ENCODE data around the gene SPIB.
"Not testable (repeated sequence)": the region's sequence is repeated elsewhere in the genome, so short reads cannot be mapped to it uniquely, and the experiment has no call there.

Gene SPIB

DNA sequence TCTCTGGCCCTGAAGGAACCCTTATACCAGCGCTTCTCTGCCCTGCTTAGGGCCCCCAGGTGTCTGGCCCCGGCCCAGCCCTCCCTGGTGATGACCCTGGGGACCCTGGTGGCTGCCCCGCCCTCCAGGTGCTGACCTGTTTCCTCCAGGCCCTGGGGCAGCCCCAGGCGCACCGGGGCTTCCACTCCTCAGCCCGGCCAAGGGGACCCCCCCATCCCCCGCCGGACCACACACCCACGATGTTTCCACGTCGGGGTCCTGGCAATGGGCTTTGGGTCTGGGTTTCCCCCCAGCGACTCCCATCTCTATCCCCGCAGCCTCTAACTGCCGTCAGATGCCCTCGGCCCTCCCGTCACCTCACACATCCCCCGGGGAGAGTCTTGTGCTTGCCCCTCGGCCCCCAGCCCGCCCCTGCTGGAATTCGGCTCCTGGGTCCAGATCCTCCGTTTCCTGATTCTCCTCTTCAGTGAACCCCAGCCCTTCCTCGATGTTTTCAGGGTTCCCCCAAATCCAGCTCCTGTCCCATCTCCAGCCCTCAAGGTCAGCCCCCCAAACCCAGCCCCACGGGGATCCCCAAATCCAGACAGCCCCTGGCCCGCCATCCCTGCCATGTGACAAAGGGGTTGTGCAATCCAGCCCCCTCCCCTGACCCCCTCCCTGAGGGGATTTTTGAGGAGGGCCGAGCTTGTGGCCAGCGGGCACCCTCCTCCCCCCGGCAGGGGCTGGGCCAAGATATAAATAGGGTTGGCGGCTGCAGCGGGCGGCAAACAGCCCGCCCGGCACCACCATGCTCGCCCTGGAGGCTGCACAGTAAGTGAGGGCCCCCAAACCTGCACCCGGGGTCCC, at the start of gene SPIB:
TSS of gene SPIB (plus strand) at position 763 of the 846 bp plus-strand sequence. CDS start at position 788, 25 bp downstream.
- no peak for DNase-seq (ENCODE audit: low read depth)

DNA sequence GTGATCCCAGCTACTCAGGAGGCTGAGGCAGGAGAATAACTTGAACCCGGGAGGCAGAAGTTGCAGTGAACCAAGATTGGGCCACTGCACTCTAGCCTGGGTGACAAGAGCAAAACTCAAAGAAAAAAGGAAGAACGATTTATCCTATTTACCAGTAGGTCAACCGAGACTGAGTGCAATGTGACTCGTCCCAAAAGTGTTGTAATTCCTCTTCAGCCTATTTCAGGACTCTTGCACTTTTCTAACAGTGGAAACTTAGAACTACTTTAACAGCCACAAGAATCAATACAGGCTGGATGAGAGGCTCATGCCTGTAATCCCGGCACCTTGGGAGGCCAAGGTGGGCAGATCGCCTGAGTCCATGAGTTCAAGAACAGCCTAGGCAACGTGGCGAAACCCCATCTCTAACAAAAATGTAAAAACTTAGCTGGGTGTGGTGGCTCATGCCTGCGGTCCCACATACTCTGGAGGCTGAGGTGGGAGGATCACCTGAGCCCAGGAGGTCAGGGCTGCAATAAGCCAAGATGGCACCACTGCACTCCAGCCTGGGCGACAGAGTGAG, 46.7 kb upstream of the SPIB start:
- DNase-seq (ENCODE audit: low read depth), result no peak

- DNase-seq (ENCODE audit: low read depth), result peak; percentile 97
Observed at GRCh38 chr19:50376166-50377050, 42.3 kb upstream of the SPIB start, which contains the start of gene NR1H2. TSS of gene NR1H2 (plus strand) at chr19:50376457. CDS start at chr19:50377606, 1,149 bp downstream.

DNA sequence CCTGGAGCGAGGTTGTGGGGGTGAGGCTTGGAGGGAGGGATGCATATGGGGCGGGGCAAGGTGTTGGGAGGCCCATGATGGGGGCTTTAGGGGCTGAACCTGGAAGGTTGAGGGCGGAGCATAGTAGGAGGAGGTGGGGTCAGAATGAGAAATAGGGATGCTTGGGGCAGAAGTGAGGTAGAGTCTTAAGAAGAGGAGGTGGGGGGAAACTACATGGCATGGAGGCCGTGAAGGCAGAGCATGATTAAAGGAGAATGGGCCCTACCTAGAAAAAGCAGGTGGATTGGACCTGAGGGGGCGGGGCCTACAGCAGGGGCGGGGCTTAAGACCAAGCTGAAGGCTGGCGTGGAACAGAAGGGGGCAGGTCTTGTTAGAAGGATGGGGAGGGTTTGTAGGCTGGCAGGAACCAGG, 41.7 kb upstream of the SPIB start:
- DNase-seq (ENCODE audit: low read depth), result no peak

DNA sequence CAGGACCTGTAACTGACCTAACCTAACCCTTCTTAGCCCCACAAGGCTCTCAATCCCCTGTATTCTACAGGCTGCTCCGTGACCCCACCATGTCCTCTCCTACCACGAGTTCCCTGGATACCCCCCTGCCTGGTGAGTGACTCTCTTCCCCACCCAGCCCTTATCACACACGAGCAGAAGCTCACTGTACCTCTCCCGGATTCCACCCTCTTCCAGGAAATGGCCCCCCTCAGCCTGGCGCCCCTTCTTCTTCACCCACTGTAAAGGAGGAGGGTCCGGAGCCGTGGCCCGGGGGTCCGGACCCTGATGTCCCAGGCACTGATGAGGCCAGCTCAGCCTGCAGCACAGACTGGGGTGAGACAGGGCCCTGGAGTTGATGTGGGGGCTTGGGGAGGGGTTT, 41.2 kb upstream of the SPIB start:
- DNase-seq (ENCODE audit: low read depth), result no peak

GRCh38 chr19:50378169-50378862, 40.4 kb upstream of the SPIB start:
- DNase-seq (ENCODE audit: low read depth), result no peak

DNA sequence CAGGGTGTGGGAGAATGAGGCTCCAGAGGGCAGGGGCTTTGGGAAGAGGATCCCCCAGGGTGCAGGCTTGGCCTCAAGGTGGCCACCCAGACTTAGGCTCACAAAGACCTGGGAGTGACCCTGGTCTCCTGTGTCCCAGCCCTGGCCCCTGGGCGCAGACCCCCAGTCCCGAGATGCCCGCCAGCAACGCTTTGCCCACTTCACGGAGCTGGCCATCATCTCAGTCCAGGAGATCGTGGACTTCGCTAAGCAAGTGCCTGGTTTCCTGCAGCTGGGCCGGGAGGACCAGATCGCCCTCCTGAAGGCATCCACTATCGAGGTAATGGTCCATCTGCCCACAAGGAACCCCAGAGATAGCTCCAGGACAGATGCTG, 39.9 kb upstream of the SPIB start:
- no peak for DNase-seq (ENCODE audit: low read depth)

- no peak for DNase-seq (ENCODE audit: low read depth)
Observed at GRCh38 chr19:50379602-50380001, 39.1 kb upstream of the SPIB start.

DNA sequence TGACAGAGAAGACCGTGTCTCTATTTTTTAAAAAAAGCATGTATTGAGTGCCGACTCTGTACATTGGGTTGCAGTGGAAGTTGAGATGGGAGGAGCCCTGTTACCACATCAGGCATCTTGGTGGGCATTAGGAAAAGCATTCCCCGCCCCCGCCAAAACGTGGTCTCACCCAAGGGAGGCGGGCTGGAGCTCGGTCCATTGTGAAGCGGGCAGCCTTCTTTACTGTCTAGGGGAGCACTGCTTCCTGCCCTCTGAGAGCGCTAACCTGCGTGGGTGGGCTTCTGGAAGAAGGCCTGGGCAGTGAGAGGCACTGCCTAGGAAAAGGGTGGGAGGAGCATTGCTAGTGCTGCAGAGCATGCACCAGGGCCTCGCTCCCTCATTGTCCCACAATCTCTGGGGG, 38.6 kb upstream of the SPIB start:
- DNase-seq (ENCODE audit: low read depth), result no peak

DNA sequence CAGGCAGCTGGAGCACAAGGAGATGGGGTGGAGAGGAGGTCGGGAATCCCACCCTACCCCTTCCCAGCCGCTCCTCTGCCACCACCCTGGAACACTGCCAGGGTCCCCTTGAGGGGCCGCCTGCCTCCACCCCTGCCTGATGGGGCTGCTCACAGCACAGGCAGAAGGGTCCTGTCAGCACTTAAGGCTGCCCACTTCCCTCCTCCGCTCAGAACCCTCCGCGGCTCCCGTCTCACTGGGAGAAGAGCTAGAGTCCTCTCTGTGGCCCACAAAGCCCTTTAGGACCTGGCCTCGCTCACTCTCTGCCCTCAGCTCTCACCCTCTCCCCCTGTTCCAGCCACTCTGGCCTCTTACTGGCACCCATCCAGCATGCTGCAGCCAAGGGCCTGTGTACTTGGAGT, 38.0 kb upstream of the SPIB start:
- DNase-seq (ENCODE audit: low read depth), result no peak

DNA sequence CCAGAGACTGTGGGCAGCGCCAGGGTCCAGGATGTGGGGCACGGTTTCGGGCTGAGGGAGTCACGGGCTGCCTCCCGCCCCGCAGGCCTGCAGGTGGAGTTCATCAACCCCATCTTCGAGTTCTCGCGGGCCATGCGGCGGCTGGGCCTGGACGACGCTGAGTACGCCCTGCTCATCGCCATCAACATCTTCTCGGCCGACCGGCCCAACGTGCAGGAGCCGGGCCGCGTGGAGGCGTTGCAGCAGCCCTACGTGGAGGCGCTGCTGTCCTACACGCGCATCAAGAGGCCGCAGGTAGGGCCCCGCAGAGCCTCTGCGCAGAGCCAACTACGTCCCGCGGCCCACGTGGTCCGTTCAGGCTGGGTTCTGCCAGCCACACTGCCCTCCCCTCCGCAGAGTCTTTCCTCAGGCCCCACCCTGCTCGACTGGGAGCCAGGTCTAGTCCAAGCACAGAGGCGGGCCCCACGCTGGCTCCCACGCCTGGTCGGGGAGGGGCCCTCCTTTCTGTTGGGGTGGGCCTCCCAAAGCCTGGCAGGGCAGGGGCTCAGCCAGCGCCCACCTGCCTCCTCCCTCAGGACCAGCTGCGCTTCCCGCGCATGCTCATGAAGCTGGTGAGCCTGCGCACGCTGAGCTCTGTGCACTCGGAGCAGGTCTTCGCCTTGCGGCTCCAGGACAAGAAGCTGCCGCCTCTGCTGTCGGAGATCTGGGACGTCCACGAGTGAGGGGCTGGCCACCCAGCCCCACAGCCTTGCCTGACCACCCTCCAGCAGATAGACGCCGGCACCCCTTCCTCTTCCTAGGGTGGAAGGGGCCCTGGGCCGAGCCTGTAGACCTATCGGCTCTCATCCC, 36.6 kb upstream of the SPIB start:
- DNase-seq (ENCODE audit: low read depth), result no peak

DNA sequence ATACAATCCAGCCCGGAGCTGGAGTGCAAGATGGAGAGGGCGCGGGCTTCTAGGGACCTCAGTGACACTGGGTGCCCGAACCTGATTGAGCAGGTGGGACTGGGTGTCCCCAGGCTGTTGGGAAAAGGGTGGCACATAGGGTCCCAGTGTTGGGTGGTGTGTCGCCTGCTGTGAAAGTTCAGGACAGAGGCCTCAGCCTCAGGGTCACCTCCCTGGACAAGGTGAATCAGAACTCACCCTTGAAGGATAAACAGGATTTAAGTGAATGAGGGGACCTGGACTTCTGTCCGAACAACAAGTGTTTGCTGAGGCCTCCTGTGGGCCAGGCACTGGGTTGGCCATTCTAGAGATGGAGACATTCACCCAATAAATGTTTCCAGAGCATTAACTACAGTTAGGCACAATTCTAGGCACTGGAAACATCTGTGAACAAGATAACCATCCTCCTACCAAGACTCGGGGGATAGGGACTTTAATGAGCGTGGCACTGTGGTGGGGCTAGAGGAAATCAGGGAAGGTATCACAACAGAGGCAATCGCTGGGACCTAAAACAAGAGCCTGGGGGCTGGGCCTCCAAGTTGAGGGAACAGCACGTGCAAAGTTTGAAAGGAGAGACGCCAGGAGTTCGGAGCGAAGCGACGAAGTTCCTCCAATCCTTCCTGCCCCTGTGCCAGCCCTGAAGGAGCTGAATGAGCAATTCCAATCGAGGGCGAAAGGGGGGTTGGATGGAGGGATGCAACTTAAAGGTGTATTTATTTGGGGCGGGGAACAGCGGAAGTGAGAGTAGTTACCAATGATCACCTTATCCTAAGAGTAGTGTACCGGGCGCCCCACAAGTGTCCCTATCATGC, 35.5 kb upstream of the SPIB start:
- DNase-seq (ENCODE audit: low read depth), result no peak

GRCh38 chr19:50383852-50384684, 34.7 kb upstream of the SPIB start, which contains the start of gene POLD1:
TSS of gene POLD1 (plus strand) at chr19:50384347. CDS start at chr19:50398852, 14,505 bp downstream.
- peak; percentile 98 for DNase-seq (ENCODE audit: low read depth)

- DNase-seq (ENCODE audit: low read depth), result peak; percentile 37
Observed at GRCh38 chr19:50384685-50385535, 33.8 kb upstream of the SPIB start.

DNA sequence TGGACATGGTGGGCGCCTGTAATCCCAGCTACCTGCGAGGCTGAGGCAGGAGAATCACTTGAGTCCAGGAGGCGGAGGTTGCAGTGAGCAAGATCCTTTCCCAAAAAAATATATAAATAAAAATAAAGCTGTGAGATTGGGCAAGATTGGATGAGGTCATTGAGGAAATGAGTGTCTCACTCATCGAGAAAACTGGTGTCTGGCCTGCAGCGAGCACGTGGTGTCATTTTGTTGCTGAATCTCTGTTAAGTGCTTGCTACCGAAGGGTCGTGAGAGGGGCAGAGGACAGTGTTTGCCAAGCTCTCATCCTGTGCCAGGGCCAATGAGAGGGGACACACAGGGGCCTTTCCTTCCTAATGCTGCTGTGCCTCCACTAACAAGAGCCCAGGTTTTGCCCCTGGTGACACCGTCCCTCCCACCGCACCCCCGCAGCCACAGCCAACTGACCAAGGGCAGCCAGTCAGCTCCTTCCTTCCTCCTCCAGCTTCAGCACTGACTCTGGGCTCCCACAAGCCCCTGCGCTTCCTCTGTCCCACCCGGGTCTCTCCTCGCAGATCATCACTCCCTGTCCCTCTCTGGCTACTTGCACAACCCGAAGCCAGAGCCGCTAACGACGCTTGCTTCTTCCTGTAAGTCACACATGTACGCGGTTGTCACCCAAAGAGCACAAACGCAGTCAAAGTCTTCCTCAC, 31.4 kb upstream of the SPIB start:
- peak; percentile 44 for DNase-seq (ENCODE audit: low read depth)

DNA sequence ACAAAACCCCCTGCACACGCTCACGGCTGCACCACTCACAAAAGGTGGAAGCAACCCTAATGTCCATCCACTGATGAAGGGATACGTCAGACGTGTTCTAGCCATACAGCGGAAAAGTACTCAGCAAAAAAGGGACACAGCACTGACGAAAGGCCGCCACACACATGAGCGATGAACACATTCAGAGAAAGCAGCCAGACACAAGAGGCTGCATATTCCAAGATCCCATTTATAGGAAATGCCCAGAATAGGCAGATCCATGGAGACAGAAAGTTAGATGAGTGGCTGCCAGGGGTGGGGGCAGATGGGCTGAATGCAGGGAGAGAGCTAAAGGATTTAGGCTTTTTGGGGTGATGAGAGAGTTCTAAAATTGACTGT, 30.9 kb upstream of the SPIB start:
- no peak for DNase-seq (ENCODE audit: low read depth)

DNA sequence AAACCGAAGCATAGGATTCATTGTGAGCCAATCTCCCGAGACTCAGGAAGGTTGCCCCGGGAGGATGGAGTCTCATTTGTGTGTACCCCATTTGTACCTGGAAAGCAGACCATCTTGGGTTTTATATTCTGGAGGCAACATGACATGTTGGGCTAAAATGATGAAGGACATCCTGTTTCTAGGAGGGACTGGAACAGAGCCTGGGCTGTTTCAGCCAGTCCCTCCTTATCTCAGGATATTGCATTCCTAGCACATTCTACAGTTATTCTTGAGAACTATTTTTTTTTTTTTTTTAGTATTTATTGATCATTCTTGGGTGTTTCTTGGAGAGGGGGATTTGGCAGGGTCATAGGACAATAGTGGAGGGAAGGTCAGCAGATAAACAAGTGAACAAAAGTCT, 28.4 kb upstream of the SPIB start:
- DNase-seq (ENCODE audit: low read depth), result not testable (repeated sequence)

DNA sequence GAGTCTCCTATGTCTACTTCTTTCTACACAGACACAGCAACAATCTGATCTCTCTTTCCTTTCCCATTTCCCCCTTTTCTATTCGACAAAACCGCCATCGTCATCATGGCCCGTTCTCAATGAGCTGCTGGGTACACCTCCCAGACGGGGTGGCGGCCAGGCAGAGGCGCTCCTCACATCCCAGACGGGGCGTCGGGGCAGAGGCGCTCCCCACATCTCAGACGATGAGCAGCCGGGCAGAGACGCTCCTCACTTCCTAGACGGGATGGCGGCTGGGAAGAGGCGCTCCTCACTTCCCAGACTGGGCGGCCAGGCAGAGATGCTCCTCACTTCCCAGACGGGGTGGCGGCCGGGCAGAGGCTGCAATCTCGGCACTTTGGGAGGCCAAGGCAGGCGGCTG, 27.8 kb upstream of the SPIB start:
- not testable (repeated sequence) for DNase-seq (ENCODE audit: low read depth)

All from EH (cell line).